ENCODE measurements around the gene MINDY1. TPM values are rescaled to one million over a fixed set of nuclear protein-coding genes. Genes with fewer than 3 reads are reported as not detected.

Gene MINDY1
- total and polyA plus RNA-seq, 7 experiments from 2014 or later = 12.8 to 53.4 (median 29.9) TPM

DNA sequence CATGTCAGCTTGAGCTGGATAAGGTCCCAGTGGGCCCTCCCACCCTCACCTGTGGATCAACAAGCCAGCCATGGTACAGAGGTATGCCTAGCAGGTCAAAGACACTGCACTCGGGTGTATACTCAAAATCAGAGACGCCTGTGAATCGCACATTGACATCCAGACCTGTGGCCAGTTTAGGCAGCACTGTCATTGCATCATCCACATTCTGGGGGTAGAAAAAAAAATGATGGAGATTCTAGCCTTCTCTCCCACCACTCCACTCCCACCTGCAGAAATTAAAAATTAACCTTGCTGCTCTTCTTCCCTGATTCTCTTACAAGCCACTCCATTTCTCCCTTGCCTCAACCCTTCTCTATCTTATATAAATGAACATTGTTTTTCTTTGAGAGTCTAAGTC lies 6.3 kb downstream of the MINDY1 start:
- H3K4me1 ChIP-seq (ENCODE audit: control insufficient read depth in 2 of 2, insufficient read depth in 2 of 2, low read length in 2 of 2) = peaks cover 11 to 45% of the 10 kb centered on the region in 2 donors

DNA sequence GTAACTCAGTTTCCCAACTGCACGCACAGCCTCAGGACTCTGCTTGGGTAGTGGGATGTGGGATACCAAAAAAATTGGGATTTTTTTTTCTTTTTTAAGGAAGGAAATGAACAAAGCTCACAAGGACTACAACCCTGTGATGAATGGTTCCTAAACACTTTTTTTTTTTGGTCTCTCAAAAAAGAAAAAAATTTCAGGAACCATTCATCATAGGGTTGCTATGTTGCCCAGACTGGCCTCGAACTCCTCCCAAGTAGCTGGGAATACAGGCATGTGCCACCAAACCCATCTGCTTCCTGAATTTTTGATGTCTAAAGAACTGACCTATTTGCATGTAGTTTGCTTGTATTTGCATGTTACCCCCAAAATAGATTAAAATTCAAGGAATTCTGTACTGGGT lies 6.8 kb downstream of the MINDY1 start:
- Histone ChIP-seq H3K36me3 (ENCODE audit: control insufficient read depth in 2 of 3, insufficient read depth in 3 of 3, low read length in 3 of 3) (peaks cover 0 to 66% (median 14%) of the 10 kb centered on the region in 3 experiments), H3K27me3 (ENCODE audit: control insufficient read depth in 2 of 2, insufficient read depth in 2 of 2, low read length in 2 of 2) (no peaks in the 10 kb centered on the region), H3K27ac (ENCODE audit: low read depth, low read length) (peak overlapping the region; percentile 45), H3K4me3 (ENCODE audit: low read length) (no peak overlapping the region), H3K4me1 (ENCODE audit: control insufficient read depth in 2 of 2, insufficient read depth in 2 of 2, low read length in 2 of 2) (peaks cover 11 to 45% of the 10 kb centered on the region in 2 donors), H3K9me3 (ENCODE audit: control insufficient read depth in 2 of 3, low read length in 3 of 3) (no peaks in the 10 kb centered on the region)
- intact Hi-C loops (cut with micrococcal nuclease) = loop anchor here (5.0 to 10.0 kb wide), 4 partner anchors 38 to 535 kb away; no protein-coding TSS in a partner anchor
- no peaks in the 10 kb centered on the region for H3K9me3 Mint-ChIP-seq
- no peak for DNase-seq
- peaks cover 9 to 46% (median 19%) of the 10 kb centered on the region in 5 donors for H3K36me3 Mint-ChIP-seq
- H3K27ac Mint-ChIP-seq = peak overlapping the region in 6 of 9 donors; percentile 80 to 97 (median 96)
- CTCF ChIA-PET = interaction anchor here (0.6 to 7.8 kb wide), 5 partner anchors 8 to 71 kb away, joined by 3 to 56 read pairs (median 5); no protein-coding TSS in a partner anchor
- ATAC-seq = no peak
- POLR2A ChIA-PET = interaction anchor here (0.6 to 1.8 kb wide), 8 partner anchors 10 to 195 kb away, joined by 3 to 7 read pairs (median 4); no protein-coding TSS in a partner anchor
- H3K27me3 Mint-ChIP-seq = no peaks in the 10 kb centered on the region
- H3K4me1 Mint-ChIP-seq = peaks cover 25 to 56% (median 52%) of the 10 kb centered on the region in 7 donors
- peak overlapping the region in 2 of 10 donors; percentile 84 to 100 for H3K4me3 Mint-ChIP-seq

More for the DNA sequence above, 6.3 kb downstream of the MINDY1 start:
- ChIA-PET CTCF (interaction anchor here (1.4 to 7.8 kb wide), 3 partner anchors 9 to 99 kb away, joined by 3 to 56 read pairs (median 5); no protein-coding TSS in a partner anchor), POLR2A (interaction anchor here (0.7 to 2.1 kb wide), 6 partner anchors 10 to 605 kb away, joined by 3 to 8 read pairs (median 5); partner anchors contain the start of genes CERS2 and TNFAIP8L2)
- H3K9me3 Mint-ChIP-seq = no peaks in the 10 kb centered on the region
- DNase-seq (no peak), ATAC-seq (no peak)
- H3K27ac Mint-ChIP-seq = peak overlapping the region in 8 of 9 donors; percentile 45 to 97 (median 94)
- H3K9me3 ChIP-seq (ENCODE audit: control insufficient read depth in 2 of 3, low read length in 3 of 3) = no peaks in the 10 kb centered on the region
- H3K4me3 ChIP-seq (ENCODE audit: low read length) = no peak overlapping the region
- peaks cover 0 to 61% (median 14%) of the 10 kb centered on the region in 3 experiments for H3K36me3 ChIP-seq (ENCODE audit: control insufficient read depth in 2 of 3, insufficient read depth in 3 of 3, low read length in 3 of 3)
- H3K27me3 Mint-ChIP-seq = no peaks in the 10 kb centered on the region
- no peaks in the 10 kb centered on the region for H3K27me3 ChIP-seq (ENCODE audit: control insufficient read depth in 2 of 2, insufficient read depth in 2 of 2, low read length in 2 of 2)
- peak overlapping the region in 4 of 10 donors; percentile 84 to 100 (median 98) for H3K4me3 Mint-ChIP-seq
- H3K4me1 Mint-ChIP-seq = peaks cover 29 to 57% (median 54%) of the 10 kb centered on the region in 7 donors
- H3K27ac ChIP-seq (ENCODE audit: low read depth, low read length) = no peak overlapping the region
- intact Hi-C loops (cut with micrococcal nuclease) = loop anchor here (5.0 to 10.0 kb wide), 2 partner anchors 38 to 386 kb away; no protein-coding TSS in a partner anchor
- H3K36me3 Mint-ChIP-seq = peaks cover 9 to 46% (median 19%) of the 10 kb centered on the region in 5 donors

- DNase-seq (no peak), ATAC-seq (no peak)
- Mint-ChIP-seq H3K27ac (peak overlapping the region in 8 of 9 donors; percentile 18 to 88 (median 66)), H3K9me3 (no peaks in the 10 kb centered on the region), H3K4me3 (peak overlapping the region in 2 of 10 donors; percentile 7 to 15), H3K27me3 (no peaks in the 10 kb centered on the region), H3K36me3 (peaks cover 9 to 46% (median 19%) of the 10 kb centered on the region in 5 donors), H3K4me1 (peaks cover 25 to 54% (median 48%) of the 10 kb centered on the region in 7 donors)
- intact Hi-C loops (cut with micrococcal nuclease) = loop anchor here in 1 of 2 donors (10.0 kb wide), 2 partner anchors 164 to 534 kb away; no protein-coding TSS in a partner anchor
- peaks cover 0 to 67% (median 14%) of the 10 kb centered on the region in 3 experiments for H3K36me3 ChIP-seq (ENCODE audit: control insufficient read depth in 2 of 3, insufficient read depth in 3 of 3, low read length in 3 of 3)
- ChIA-PET CTCF (interaction anchor here (0.6 to 7.8 kb wide), 7 partner anchors 20 to 77 kb away, joined by 3 to 56 read pairs (median 3); no protein-coding TSS in a partner anchor), POLR2A (interaction anchor here (0.6 to 1.8 kb wide), 8 partner anchors 11 to 195 kb away, joined by 3 to 7 read pairs (median 4); no protein-coding TSS in a partner anchor)
- H3K27me3 ChIP-seq (ENCODE audit: control insufficient read depth in 2 of 2, insufficient read depth in 2 of 2, low read length in 2 of 2) = no peaks in the 10 kb centered on the region
- H3K4me3 ChIP-seq (ENCODE audit: low read length) = no peak overlapping the region
- H3K4me1 ChIP-seq (ENCODE audit: control insufficient read depth in 2 of 2, insufficient read depth in 2 of 2, low read length in 2 of 2) = peaks cover 11 to 44% of the 10 kb centered on the region in 2 donors
- H3K27ac ChIP-seq (ENCODE audit: low read depth, low read length) = peak overlapping the region; percentile 45
- no peaks in the 10 kb centered on the region for H3K9me3 ChIP-seq (ENCODE audit: control insufficient read depth in 2 of 3, low read length in 3 of 3)
Measured at GRCh38 chr1:150999051-150999674, 7.5 kb downstream of the MINDY1 start.

DNA sequence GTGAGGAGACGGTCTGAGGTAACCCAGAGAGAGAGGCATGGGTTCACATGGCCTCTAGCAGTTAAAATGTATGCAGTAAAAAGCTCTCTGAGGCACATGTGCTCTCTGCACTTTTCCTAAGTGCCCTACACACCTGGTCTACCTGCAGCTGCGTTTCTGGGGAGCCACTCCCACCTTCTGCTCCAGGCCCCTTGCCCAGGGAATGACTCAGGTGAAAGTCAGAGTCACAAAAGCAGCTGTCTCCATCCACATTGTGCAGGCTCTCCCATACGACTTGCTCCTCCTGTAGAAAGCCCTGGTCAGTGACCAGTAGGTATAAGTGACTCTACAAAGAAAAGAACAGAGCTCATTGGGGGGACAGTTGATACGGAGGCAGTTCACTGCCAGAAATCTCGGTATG lies 8.8 kb downstream of the MINDY1 start:
- Mint-ChIP-seq H3K27ac (peak overlapping the region in 3 of 9 donors; percentile 28 to 71 (median 45)), H3K36me3 (peaks cover 9 to 46% (median 19%) of the 10 kb centered on the region in 5 donors)
- CTCF ChIA-PET = interaction anchor here (7.8 kb wide), 1 partner anchor 19 kb away, joined by 56 read pairs; no protein-coding TSS in a partner anchor

DNA sequence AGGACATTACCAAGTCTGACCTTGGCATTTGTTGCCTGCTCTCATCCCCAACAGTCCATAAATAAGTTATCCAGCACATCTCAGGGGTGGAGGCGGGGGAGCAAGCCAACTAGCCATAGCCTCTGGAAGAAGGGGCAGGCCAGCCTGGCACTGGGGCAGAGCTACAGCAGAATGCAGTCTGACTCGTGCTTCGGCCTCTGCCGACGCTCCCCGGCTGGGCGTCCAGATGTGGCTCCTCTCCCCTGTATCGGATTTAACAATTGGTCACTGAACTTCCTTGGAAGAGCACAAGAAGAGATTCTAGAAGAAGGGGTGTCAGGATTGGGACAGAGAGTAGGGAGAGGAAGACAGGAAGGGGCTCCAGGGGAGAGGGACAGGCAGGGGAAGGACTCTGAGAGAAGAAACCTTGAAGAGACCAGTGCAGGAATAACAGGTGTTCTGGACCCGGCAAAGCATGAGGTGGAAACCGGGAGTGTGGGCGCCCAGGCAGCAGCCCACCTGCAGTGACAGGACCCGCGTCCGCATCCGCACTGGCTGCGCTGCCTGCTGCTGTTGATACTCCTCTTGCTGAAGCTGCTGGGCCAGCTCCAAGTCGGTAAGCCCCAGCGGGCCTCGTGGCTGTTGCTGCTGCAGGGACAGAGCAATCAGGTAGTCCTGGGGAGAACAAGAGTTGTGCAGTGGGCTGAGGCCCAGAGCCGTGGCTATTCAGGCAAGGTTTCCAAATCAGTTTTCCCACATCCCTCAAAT lies 9.4 kb downstream of the MINDY1 start:
- H3K4me3 Mint-ChIP-seq = no peak overlapping the region
- ChIA-PET CTCF (interaction anchor here (1.1 to 7.8 kb wide), 3 partner anchors 9 to 19 kb away, joined by 4 to 56 read pairs (median 29); partner anchors contain the start of gene MINDY1), POLR2A (interaction anchor here (0.7 to 2.7 kb wide), 4 partner anchors 7 to 202 kb away, joined by 3 to 20 read pairs (median 8); partner anchors contain the start of gene MINDY1)
- H3K36me3 Mint-ChIP-seq = peaks cover 9 to 42% (median 19%) of the 10 kb centered on the region in 5 donors
- DNase-seq = no peak
- no peaks in the 10 kb centered on the region for H3K27me3 ChIP-seq (ENCODE audit: control insufficient read depth in 2 of 2, insufficient read depth in 2 of 2, low read length in 2 of 2)
- peak overlapping the region in 7 of 9 donors; percentile 1 to 69 (median 47) for H3K27ac Mint-ChIP-seq
- ATAC-seq = no peak
- peaks cover 18 to 39% (median 35%) of the 10 kb centered on the region in 7 donors for H3K4me1 Mint-ChIP-seq
- H3K9me3 Mint-ChIP-seq = no peaks in the 10 kb centered on the region
- H3K9me3 ChIP-seq (ENCODE audit: control insufficient read depth in 2 of 3, low read length in 3 of 3) = no peaks in the 10 kb centered on the region
- H3K4me3 ChIP-seq (ENCODE audit: low read length) = no peak overlapping the region
- no peak overlapping the region for H3K27ac ChIP-seq (ENCODE audit: low read depth, low read length)
- intact Hi-C loops (cut with micrococcal nuclease) = loop anchor here in 1 of 2 donors (10.0 kb wide), 2 partner anchors 162 to 532 kb away; no protein-coding TSS in a partner anchor
- H3K27me3 Mint-ChIP-seq = no peaks in the 10 kb centered on the region
- peaks cover 3 to 35% of the 10 kb centered on the region in 2 donors for H3K4me1 ChIP-seq (ENCODE audit: control insufficient read depth in 2 of 2, insufficient read depth in 2 of 2, low read length in 2 of 2)
- peaks cover 0 to 67% (median 14%) of the 10 kb centered on the region in 3 experiments for H3K36me3 ChIP-seq (ENCODE audit: control insufficient read depth in 2 of 3, insufficient read depth in 3 of 3, low read length in 3 of 3)

More for the DNA sequence above, 8.8 kb downstream of the MINDY1 start:
- no peak overlapping the region for H3K4me3 Mint-ChIP-seq
- Histone ChIP-seq H3K4me1 (ENCODE audit: control insufficient read depth in 2 of 2, insufficient read depth in 2 of 2, low read length in 2 of 2) (peaks cover 8 to 41% of the 10 kb centered on the region in 2 donors), H3K4me3 (ENCODE audit: low read length) (no peak overlapping the region), H3K9me3 (ENCODE audit: control insufficient read depth in 2 of 3, low read length in 3 of 3) (no peaks in the 10 kb centered on the region), H3K27me3 (ENCODE audit: control insufficient read depth in 2 of 2, insufficient read depth in 2 of 2, low read length in 2 of 2) (no peaks in the 10 kb centered on the region), H3K36me3 (ENCODE audit: control insufficient read depth in 2 of 3, insufficient read depth in 3 of 3, low read length in 3 of 3) (peaks cover 0 to 67% (median 14%) of the 10 kb centered on the region in 3 experiments), H3K27ac (ENCODE audit: low read depth, low read length) (no peak overlapping the region)
- no peaks in the 10 kb centered on the region for H3K9me3 Mint-ChIP-seq
- POLR2A ChIA-PET = interaction anchor here (0.9 to 1.8 kb wide), 3 partner anchors 9 to 57 kb away, joined by 3 to 13 read pairs (median 7); partner anchors contain the start of gene MINDY1
- H3K4me1 Mint-ChIP-seq = peaks cover 25 to 46% (median 41%) of the 10 kb centered on the region in 7 donors
- intact Hi-C loops (cut with micrococcal nuclease) = loop anchor here in 1 of 2 donors (10.0 kb wide), 2 partner anchors 163 to 533 kb away; no protein-coding TSS in a partner anchor
- H3K27me3 Mint-ChIP-seq = no peaks in the 10 kb centered on the region
- DNase-seq (no peak), ATAC-seq (no peak)

Measured in naive thymus-derived CD4-positive, alpha-beta T cell (primary cell).